ENCODE results near the gene SLC10A7.
A peak's percentile ranks its signal among the peaks of the same experiment; 100 is the strongest.

SLC10A7 gene

DNA sequence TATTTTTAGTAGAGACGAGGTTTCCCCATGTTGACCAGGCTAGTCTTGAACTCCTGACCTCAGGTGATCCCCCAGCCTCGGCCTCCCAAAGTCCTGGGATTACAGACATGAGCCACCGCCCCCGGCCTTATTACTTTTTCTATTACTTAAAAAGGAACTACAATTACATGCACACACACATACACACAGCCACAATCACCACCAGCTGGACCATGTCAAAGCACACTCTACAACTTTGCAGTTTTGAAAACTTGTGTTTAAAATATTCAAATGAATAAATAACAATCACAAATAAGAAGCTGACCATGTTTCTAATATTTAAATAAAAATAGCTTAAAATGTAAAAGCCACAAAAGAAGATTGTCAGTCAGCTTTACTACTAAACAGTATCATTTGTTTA is 23.4 kb downstream of the SLC10A7 start:
- no peak for DNase-seq (ENCODE audit: insufficient read length, low spot score)
- no peak for FAIRE-seq

DNA sequence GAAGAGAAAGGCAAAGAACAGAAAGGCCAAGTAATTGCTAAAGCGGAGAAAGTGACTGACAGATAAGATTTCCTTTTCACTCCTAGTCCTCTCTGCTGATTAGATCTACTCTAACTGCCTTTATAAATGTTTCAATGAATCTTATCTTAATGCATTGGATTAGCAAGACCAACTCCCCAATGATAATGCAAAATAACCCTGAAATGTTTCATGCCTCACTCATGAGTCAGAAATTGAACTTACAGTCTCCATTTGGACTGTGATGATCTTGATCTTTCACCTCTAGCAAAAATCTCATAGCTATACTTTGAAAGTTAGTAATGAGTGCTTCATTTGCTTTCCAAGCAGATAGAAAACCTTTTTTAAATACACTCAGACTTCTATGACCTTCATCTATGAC is 26.5 kb downstream of the SLC10A7 start:
- DNase-seq (ENCODE audit: insufficient read length, low spot score) (no peak), FAIRE-seq (no peak)

DNA sequence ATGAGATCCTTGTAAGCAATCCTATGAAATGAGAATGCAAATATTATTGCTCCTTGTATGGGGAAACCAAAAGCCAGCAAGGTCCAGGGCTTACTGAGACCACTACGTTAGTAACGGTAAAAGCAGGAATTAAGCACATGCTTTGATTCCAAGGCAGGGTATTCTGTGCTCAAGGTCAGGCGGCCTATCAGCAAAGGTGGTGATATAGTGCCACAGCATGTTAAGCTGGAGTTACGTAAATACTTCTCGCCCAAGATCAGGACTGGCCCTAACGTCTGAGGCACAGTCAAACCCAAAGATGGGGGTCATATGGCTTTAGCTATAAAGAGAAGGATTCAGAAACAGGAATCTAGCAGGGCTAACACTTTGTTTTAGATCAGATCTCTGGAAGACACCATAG is 27.6 kb downstream of the SLC10A7 start:
- no peak for DNase-seq (ENCODE audit: insufficient read length, low spot score)
- no peak for FAIRE-seq

DNA sequence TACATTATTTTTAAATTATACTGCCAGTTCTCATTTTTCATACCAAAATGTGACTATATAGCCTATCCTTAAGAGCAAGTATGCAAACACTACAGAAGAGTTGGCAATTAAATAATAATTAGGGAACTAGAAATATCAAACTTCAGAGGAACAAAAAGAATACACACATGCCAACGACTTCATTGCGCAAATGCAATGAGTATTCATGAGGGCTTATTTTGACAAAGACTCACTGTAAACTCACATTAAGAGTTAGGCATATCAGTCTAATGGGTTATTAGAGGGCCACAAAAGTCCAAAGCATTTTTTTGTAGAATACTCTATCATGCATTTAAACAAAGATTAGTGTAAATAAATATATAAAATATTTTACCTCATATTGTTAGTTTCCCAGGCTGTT is 31.6 kb downstream of the SLC10A7 start:
- no peak for FAIRE-seq
- no peak for DNase-seq (ENCODE audit: insufficient read length, low spot score)

DNA sequence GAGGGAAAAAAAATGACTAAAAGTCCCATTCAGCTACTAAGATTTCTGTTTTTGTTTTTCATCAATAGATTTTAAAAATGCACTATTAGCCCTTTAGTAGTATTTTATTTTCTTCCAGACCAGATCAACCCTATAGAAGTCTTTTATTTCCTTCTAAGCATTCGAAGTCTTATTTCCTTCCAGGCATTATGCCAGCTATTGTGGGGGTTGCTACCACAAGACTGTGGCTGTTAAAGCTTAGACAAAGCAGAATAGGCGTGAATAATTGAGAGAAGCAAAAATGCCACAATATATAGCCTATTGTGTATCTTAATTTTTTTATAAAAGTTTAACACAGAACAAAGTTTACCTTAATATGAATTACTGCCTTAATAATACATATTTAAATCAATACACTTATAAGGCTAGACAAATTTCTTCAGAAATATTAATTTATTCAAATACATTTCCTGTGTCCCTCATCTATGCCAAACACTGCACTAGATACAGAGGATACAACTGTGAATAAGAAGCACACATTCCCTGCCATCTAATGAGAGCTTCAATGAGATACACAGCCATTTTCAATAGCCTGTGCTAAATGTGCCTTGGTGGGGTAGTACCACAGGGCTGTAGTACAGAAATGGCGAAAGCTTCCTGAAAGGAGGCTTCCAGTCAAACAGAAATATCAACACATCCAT is 33.1 kb downstream of the SLC10A7 start:
- no peak for DNase-seq (ENCODE audit: insufficient read length, low spot score)
- no peak for FAIRE-seq

DNA sequence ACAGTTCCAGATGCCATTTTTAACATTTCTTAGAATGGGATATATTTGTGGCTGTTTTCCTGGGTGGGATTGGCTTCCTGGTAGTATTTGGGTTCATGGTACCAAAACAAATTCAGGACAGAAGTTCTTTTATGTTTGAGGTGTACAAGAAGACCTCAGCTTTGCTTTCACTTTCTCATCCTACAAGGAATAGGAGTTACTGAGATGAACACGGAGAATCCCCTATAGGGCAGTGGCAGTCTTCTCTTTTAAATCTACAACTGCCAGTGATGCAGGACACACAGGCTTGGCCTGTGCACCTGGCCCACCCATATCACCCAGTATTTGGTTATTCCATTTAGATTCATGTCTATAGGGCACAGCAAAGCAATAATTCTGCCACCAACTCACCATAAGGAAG is 35.2 kb downstream of the SLC10A7 start:
- DNase-seq (ENCODE audit: insufficient read length, low spot score) (peak; percentile 24), FAIRE-seq (peak; percentile 88)

DNA sequence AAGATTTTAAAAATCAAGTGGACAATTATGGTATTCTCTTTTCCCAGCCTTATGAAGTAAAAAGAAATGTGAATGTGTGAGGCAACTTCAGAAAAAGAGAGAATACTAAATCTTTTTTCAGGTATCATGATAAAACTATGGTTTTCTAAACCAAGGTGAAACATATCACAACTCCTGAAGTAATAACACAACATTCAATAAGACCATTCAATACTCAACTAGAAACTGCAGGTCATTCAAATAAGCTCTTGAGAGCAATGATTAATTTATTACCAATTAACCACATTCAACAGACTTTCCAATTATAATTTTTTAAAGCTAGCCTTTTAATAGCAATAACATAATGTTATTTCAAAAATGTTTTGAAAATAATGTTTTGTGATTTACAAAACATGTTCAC is 35.8 kb downstream of the SLC10A7 start:
- DNase-seq (ENCODE audit: insufficient read length, low spot score) (no peak), FAIRE-seq (peak; percentile 69)

DNA sequence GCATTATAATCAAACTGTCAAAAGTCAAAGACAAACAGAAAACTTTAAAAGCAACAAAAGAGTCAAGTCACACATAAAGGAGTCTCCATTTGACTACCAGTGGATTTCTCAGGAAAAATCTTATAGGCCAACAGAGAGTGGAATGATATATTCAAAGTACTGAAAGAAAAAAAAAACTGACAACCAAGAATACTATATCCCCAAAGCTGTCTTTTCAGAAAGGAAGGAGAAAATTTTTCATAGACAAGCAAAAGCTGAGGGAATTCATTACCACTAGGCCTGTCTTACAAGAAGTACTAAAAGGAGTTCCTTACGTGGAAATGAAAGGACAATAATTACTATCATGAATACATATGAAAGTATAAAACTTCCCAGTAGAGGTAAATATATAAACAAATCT is 39.0 kb downstream of the SLC10A7 start:
- no peak for DNase-seq (ENCODE audit: insufficient read length, low spot score)
- no peak for FAIRE-seq

DNA sequence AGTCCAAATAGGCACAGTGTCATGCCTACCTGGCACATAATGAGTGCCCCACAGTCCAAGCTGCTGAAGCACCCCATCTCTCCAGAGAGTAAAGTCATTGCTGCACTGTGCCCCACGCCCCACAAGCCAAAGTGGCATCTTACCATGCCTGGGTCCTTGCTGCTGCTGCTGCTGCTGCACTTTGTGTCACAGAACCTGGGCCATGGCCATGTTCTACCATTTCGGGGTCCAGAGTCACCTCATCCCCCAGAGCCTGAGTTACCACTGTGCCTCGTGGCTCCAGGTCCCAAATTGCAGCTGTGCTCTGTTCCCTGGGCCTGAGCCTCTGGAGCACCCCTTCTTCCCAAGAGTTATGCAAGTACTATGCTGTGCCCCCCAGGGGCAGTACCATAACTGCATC is 40.5 kb downstream of the SLC10A7 start:
- no peak for FAIRE-seq
- DNase-seq (ENCODE audit: insufficient read length, low spot score) = no peak

DNA sequence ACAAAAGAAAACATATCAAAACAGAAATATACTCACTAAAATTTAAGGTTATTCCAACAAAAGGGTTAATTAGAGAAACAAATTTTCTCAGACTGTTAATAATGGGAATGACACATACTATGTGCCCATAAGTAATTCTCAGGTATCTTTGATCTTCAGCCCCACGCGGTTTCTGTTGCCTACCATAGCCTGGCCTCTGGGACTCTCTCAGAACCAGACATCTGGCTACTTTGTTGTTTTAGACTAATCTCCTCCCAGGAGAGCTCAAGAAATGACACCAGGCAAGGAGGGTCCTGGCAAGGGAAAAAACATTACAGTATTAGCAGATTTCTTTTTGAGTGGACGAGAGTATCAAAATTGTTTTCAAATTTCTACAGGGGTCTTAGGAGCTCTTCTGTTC is 43.7 kb downstream of the SLC10A7 start:
- FAIRE-seq = no peak

DNA sequence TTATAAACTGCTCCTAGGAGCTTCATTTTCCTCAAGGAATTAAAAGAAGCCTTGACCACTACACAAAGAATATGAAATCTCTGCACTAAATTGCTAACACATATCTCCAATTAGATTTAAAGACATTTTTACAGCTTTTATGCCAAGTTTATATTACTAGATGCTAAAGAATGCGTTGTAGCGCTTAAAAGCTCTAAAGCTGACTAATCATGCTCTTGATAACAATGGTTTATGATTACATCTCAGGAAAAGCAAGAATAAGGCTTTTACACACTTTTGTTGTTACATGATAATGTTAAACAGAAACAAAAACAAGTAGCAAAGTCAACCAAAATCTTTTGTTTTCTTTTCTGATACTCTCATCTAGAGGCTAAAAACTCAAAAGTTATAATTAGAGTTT is 44.7 kb downstream of the SLC10A7 start:
- DNase-seq (ENCODE audit: insufficient read length, low spot score) = no peak
- FAIRE-seq = peak; percentile 26

More for the DNA sequence above, 43.7 kb downstream of the SLC10A7 start:
- DNase-seq (ENCODE audit: insufficient read length, low spot score) = no peak

DNA sequence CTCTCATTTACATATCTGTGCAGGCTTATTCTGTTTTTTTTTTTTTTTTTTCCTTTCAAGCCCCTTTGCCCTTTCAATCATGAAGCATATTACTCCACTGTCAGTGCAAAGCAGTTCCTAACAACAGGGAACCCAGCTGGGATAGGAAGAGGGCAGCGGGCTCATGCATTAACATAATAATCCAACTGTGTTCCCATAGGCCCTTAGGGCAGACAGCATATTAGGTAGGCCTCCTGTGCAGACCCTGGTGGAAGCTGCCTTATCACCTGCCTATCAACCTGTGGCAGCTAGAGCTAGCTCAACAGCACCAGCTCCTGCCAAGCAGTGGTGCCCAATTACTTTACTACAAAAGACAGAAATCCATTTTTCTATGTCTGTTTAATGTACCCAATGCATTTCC is 49.3 kb downstream of the SLC10A7 start:
- DNase-seq (ENCODE audit: insufficient read length, low spot score) (no peak), FAIRE-seq (no peak)

DNA sequence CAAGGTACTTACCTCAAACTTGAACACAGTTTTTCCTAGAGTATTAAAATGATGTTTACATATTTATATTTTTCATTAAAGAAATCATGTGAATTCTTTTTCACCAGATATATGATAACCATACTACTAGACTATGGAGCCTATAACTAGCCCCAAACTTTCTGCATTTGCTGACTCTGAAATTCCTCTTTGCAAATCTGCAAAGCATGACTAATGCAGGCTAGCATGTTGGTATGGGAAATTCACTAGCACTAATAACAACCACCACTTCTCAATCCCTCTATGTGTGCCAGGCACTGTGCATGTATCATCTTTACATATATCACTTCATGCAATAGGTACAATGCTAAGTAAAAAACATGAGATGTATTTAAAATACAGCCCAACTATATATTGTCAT is 51.1 kb downstream of the SLC10A7 start:
- DNase-seq (ENCODE audit: insufficient read length, low spot score) (no peak), FAIRE-seq (no peak)

DNA sequence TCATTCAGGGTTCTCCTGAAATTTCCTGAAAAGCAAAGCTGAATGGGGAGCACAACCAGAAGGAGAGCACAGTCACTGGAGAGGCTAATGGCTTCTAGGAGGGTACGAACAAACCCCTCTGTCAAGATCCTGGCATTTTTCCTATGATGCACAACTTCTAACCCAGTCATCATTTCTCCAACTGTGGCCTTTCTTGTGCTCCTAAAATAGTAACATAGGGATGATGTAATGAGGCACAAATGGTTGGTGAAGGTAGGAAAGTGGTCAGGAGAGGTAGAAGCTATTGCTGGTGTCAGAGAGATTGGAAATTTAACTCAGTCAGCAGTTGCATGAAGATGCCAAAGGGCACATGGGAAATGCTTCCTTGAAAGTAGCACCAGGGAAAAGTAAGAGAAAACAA is 52.7 kb downstream of the SLC10A7 start:
- FAIRE-seq = no peak
- no peak for DNase-seq (ENCODE audit: insufficient read length, low spot score)

DNA sequence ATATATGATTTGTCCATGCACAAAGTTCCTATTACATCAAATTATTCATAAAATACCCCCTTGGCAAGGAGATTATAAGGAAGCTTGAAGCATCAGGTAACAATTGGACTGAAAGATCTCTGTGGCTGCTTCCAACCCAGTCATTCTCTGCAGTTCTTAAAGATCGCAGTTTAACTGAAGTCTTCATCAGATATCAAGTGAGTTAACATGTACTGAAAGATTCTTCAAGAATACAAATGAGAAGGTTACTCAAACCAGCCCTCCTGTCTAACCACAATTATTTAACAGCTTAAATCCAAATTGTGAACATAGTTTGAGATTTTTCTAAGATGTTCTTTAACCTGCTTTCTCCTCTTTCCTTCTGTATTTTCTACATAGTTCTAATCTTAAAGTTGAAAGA is 56.1 kb downstream of the SLC10A7 start:
- no peak for DNase-seq (ENCODE audit: insufficient read length, low spot score)

DNA sequence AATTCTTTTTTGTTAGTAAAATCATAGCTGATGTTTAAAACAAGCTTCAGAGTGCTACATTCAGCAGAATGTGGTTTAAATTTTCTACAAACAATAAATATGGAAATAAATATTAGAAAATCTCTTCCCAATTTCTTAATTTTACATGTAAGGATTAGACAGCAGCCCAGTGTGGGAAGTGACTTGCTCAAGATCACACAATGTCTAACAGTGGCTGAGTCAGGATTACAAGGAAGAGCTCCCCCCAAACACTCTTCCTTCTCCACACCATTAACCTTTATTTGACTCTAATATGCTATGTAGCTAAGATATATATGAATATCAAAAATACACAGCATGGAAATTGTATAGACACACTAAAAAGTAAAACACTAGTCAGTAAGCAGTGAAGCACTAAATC is 59.5 kb downstream of the SLC10A7 start:
- DNase-seq (ENCODE audit: insufficient read length, low spot score) (no peak), FAIRE-seq (no peak)

More for the DNA sequence above, 56.1 kb downstream of the SLC10A7 start:
- peak; percentile 73 for FAIRE-seq

DNA sequence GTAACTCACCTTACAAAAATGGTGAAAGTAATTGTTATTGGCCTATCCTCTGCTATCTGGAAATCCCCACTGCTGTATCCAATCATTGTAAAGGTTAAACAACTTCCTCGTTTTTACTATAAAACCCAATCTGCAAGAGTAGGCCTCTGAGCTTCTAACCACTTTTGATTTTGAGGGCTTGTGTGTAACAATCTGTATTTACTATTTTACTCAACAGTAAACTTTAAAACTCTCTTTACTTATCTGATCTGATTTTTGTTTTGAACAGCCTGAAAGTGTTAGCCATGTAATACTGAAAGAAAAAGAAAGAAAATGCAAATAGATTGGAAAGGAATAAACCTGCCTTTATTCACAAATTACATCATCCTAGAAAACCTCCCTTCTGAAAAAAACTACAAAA is 63.1 kb downstream of the SLC10A7 start:
- DNase-seq (ENCODE audit: insufficient read length, low spot score) = no peak
- FAIRE-seq = peak; percentile 80

DNA sequence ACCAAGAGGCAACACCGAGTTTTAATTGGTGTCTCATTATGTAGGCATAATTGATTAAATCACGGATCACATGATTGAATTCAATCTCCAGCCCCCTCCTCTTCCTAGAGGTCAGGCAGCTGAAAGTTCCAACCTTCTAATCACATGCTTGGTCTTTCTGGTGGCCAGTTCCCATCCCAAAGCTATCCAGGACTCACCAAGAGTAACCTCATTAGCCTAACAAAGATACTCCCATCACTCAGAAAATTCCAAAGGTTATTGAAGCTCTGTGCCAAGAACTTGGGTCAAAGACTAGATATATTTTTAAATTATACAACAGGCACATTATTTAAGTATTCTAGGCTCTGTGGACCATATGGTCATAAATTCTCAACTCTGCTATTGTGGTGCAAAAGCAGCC is 65.1 kb downstream of the SLC10A7 start:
- DNase-seq (ENCODE audit: insufficient read length, low spot score) (no peak), FAIRE-seq (no peak)

DNA sequence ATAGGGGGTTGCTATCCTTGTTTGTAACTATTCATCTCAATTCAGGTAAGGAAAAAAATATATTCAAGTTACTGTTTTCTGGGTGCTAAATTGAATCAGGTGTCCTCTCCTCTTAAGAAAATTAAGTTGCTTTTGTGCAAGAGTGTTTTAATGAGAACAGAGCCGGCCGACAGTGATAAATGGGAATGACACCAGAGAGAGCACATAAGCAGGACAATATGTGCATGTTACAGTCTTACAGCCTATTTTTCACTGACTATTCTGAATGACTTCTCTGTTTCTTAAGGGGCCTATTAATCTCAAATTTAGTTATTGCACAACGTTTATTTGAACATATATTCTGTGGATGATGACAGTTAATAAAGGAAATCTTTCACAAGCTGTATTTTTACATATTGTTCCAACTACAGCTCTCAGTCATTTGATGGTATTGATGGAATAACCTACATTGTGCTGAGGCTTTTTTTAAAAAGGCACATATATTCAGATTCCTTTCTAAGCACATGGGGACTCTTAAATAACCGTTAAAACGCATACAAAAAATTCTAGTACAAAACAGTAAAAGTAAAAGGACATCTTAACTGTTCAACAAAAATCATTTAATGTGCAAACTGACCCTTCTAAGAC is 68.4 kb downstream of the SLC10A7 start:
- FAIRE-seq (no peak), DNase-seq (ENCODE audit: insufficient read length, low spot score) (no peak)

DNA sequence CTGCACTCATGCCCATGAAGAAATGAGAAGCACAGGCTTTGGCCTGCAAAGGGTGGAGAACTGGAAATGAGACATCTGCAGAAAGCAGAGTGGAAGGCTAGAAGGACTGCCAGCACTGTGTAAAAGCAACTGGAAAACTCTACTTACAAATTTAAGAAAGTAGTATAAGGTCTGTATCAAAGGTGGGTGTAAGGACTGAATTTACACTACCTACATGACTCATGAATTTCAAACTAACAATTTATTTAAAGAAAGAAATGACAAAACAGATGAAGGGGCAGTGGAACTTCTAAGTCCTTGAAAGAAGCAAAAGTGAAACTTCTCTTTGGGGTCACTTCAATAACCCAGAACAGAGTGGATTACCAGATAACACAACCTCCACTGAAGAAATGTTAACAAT is 71.2 kb downstream of the SLC10A7 start:
- DNase-seq (ENCODE audit: insufficient read length, low spot score) (peak; percentile 12), FAIRE-seq (peak; percentile 96)

DNA sequence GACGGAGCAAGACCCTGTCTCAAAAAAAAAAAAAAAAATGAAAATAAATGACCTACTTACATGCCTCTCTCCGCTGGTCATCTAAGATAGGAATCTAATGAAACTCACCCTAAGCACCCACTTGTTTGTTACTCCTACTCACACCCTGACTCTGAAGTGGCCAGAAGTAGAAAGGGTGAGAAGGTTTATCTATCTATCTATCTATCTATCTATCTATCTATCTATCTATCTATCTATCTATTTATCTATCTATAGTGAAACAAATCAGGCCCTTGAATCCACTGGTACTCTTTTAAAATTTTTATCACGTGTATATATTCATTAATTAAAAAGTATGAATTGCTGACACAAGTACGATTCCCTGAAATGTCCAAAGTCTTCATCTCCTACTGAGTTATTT is 75.2 kb downstream of the SLC10A7 start:
- FAIRE-seq = no peak
- no peak for DNase-seq (ENCODE audit: insufficient read length, low spot score)

DNA sequence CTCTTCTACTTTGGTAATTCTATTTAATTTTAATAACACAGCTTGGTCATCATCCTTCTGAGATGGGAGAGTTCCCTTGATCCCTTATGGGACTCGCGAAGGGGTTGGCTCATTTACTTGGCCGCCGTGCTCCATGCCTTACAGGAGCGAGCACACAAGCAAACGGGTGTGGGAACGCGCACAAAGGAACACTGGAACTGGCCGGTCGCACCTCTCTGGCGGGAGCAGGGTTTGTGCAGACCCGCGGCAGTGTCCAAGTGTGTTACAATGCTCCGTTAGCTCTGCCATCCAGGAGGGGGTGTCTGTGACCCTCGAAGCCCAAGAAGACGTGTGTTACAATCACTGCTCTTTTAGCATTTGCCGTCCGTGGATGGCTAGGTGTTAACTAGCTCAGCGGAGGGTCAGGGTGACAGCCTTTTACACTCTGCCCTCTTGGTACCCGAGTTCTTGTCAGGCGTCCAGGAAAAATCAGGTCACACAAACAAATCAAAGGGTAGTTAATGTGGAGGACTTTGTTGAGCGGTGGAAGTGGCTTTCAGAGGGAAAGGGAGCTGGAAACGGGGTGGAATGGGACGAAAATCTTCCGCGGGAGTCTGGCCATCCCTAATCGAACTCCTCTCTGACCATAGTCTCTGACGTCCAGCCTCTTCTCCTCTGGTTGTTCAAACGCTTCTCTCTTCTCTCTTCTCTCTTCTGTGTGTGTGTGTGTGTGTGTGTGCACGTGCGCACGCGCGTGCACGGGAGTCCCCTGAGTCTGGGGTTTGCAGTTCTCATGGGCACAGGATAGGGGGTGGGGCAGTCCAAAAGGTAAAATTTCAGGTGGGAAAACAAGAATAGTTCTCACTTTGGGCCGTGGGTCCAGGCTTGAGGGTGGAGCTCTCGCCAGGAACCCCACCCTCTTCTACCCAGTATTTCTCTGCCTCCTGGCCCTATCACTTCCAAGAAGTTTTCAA is 76.3 kb downstream of the SLC10A7 start:
- FAIRE-seq (no peak), DNase-seq (ENCODE audit: insufficient read length, low spot score) (no peak)

All from GM19239 (cell line).